Activated T-cell treated with anti-CD3 and anti-CD28 coated beads, Interleukin-2, amount 50 U/mL, for 4 hours (primary cell): ENCODE data around the gene CHRNA4. TPM values are rescaled to one million over a fixed set of nuclear protein-coding genes. Genes with fewer than 3 reads are reported as not detected.
"Not testable (repeated sequence)": the region's sequence is repeated elsewhere in the genome, so short reads cannot be mapped to it uniquely, and the experiment has no call there.

Experiments
- ATAC-seq, 2 donors: fragments of 200-7000 bp; cut with Tn5 transposase; one replicate each; pipeline ENCODE4 v1.10.0; 2021
- DNase-seq: peaks from one replicate; pipeline ENCODE4 v3.0.0-alpha.2; 2020
- H3K27me3 Mint-ChIP-seq: one replicate; pipeline ENCODE4 v1.8.0; 2021; ENCODE audit warnings: low read depth, mixed read lengths
- H3K36me3 Mint-ChIP-seq: one replicate; pipeline ENCODE4 v1.8.0; 2022; ENCODE audit warnings: mixed read lengths; ENCODE audit not compliant: insufficient read depth
- H3K4me1 Mint-ChIP-seq: one replicate; pipeline ENCODE4 v1.8.0; 2021; ENCODE audit warnings: low read depth, mixed read lengths
- H3K4me3 Mint-ChIP-seq: one replicate; pipeline ENCODE4 v1.8.0; 2021; ENCODE audit warnings: mild to moderate bottlenecking, moderate library complexity, mixed read lengths
- H3K9me3 Mint-ChIP-seq: one replicate; pipeline ENCODE4 v1.8.0; 2021; ENCODE audit warnings: mixed read lengths
- total RNA-seq, 3 donors: library from RNA; stranded (reverse); gene quantifications; one replicate each; pipeline ENCODE4 v1.2.1, GENCODE V29; 2021

CHRNA4 gene
- total RNA-seq, 3 donors from 2014 or later = not detected

DNA sequence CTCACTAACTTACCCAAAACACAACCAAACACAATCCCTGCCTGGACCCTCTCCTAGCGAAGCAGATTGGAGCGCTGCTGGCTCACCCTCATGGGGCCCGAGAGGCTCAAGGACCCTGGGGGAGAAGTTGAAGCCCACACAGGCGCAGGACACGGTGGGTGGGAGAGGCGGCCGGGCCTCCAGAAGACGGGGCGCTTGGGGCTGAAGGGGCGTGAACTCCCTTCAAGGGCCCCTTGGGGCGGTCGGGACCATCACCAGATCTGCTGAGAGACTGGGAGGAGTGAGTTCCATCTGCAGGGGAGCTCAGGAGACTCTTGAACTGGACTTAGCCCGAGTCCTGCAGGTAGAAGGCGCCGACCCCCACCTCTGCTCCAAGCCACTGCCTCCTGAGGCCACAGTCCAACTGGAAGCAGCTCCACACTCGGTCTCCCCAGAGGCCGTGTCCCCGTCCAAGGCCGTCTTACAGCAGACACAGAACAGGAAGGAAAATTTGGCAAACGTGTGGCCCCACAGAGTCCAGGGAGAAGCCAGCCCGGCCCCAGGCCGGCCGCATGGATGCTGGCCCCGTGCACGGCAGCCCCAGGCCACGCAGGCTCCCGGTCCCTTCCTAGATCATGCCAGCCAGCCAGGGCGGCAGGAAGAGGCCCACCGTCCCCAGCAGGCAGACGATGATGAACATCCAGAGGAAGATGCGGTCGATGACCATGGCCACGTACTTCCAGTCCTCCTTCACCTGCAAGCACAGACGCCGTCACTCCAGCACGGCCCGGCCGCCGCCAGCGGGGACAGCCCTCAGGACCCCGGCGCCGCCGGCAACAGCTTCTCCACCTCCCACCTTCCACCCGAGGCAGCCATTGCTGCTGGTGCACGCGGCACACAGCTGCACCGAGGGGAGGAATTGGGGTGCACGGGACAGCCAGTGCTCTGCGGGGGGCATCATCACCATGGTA lies 14.7 kb downstream of the CHRNA4 start:
- H3K4me1 Mint-ChIP-seq = no peaks in the 10 kb centered on the region
- ATAC-seq = no peak
- H3K36me3 Mint-ChIP-seq = no peaks in the 10 kb centered on the region
- peaks cover 4% of the 10 kb centered on the region for H3K9me3 Mint-ChIP-seq
- H3K4me3 Mint-ChIP-seq = no peak overlapping the region
- peaks cover 11% of the 10 kb centered on the region for H3K27me3 Mint-ChIP-seq
- no peak for DNase-seq

DNA sequence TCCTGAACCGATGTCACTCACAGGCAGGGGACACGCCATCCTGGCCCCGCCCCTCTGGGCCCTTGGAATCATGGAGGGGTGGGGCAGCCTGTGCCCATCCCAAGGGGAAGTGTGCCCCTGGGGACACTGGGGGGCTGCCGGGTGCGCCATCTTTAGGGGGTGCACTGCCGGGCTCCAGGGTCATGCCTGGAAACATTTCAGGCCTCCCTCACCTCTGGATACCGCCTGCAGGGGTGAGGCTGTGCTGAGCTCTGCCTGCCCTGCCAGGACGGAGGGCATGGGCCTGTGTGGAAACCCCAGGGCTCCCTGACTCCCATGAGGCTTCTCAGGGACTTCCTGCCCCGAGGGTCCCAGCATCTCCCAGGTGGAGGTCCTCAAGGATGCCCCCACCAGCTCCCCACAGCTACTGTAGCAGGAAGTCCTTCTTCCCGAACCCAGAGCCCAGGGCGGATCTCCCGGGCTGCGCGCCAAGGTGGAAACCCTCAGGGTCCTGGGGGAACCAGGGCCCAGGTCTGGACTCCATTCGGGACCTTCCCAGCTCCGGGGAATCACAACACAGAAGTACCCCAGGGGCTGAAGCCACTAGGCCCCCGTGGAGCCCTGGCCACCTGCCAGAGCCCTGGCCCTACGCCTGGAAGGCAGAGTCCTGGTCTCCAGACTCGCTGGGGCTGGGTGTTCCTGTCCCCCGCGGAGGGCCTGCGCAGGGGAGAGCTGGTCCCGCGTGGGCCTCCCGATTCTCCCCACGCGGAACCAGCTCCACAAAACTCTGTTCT lies 15.6 kb downstream of the CHRNA4 start:
- no peaks in the 10 kb centered on the region for H3K36me3 Mint-ChIP-seq
- ATAC-seq = no peak
- H3K4me1 Mint-ChIP-seq = no peaks in the 10 kb centered on the region
- H3K27me3 Mint-ChIP-seq = peaks cover 11% of the 10 kb centered on the region
- no peak for DNase-seq
- no peak overlapping the region for H3K4me3 Mint-ChIP-seq
- H3K9me3 Mint-ChIP-seq = peaks cover 4% of the 10 kb centered on the region

DNA sequence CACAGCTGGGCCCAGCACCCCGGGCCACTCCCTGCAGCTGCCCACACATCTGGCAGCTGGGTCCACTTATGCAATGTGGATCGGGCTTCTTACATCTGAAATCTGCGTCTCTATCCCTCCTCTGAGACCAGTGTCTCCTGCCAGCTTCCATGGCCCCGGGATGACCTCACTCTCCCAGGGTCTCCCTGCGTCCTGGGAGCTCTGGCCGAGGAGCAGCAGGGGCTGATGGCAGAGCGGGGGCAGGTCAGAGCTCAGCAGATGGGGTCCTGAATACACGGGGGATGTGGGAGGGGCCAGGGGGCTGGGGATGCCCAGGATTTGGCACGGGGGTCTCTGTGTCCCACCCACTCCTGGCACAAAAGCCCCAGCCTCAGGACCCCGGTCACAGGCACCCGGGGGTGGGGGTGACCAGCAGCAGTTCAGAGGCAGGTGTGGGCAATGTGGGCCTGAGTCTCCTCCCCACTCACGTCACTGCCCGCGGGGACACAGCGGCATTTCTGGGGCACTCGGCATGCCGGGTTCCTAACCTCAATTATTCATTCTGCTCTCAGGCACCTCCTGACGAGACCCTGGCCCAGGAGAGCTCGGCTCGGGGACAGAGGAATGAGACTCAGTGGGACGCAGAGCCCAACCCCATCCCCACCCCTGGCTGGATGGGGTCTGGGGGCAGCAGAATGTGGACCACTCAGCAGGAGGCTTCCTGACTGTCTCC lies 16.4 kb downstream of the CHRNA4 start:
- Mint-ChIP-seq H3K27me3 (peaks cover 11% of the 10 kb centered on the region), H3K4me3 (no peak overlapping the region), H3K36me3 (no peaks in the 10 kb centered on the region), H3K4me1 (no peaks in the 10 kb centered on the region), H3K9me3 (no peaks in the 10 kb centered on the region)
- no peak for ATAC-seq
- no peak for DNase-seq

GRCh38 chr20:63343460-63344445 lies 17.4 kb downstream of the CHRNA4 start:
- H3K36me3 Mint-ChIP-seq = no peaks in the 10 kb centered on the region
- no peak for DNase-seq
- no peaks in the 10 kb centered on the region for H3K4me1 Mint-ChIP-seq
- H3K4me3 Mint-ChIP-seq = no peak overlapping the region
- no peak for ATAC-seq
- H3K27me3 Mint-ChIP-seq = peaks cover 11% of the 10 kb centered on the region
- H3K9me3 Mint-ChIP-seq = peaks cover 3% of the 10 kb centered on the region

DNA sequence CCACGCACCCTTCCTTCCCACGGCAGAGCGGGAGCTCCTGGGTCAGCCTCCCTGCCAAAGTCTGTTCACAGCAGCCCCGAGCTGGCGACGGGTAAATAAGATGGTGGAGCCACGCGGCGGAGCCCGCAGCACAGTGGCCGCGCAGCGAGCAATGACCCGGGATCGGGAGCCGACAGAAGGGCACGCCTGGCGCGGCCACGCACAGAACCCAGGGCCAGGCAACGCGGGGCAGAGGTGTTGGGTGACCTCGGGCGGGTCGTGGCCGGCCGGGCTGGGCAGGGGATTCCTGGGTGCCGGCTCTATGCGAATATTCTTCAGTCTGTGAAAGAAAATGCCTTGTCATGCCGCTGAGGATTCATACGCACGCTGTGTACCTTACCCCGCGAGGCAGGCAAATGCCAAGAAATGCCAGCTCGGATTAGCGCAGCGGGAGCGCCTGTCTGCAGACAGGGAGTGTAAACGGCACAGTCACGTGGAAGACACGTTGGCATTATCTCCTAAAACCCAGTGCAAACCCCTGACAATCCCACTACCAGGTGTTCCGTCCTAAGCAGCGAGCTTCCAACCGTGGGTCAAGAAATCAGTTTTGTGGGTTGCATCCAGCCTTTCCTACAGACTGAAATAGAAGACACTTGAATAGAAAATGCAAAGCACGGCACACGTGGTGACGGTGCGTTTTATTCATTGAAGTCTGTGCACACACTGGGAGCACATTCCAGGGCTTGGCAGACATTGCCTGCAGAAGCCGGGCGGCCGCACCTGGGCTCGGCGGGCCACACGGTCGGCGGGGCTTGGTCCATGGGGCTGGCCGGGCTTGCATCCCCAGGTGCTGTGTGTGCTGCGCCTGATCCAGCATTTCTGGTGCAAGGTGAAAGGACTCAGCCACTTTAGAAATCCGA lies 18.3 kb downstream of the CHRNA4 start:
- peaks cover 3% of the 10 kb centered on the region for H3K9me3 Mint-ChIP-seq
- ATAC-seq = no peak
- no peak overlapping the region for H3K4me3 Mint-ChIP-seq
- no peaks in the 10 kb centered on the region for H3K36me3 Mint-ChIP-seq
- H3K27me3 Mint-ChIP-seq = peaks cover 15% of the 10 kb centered on the region
- no peaks in the 10 kb centered on the region for H3K4me1 Mint-ChIP-seq
- no peak for DNase-seq

- not testable (repeated sequence) for H3K4me3 Mint-ChIP-seq, H3K4me1 Mint-ChIP-seq, H3K36me3 Mint-ChIP-seq, ATAC-seq, DNase-seq, H3K9me3 Mint-ChIP-seq
- H3K27me3 Mint-ChIP-seq = peaks cover 31% of the 10 kb centered on the region
Observed at GRCh38 chr20:63340158-63340688, 20.9 kb downstream of the CHRNA4 start.

DNA sequence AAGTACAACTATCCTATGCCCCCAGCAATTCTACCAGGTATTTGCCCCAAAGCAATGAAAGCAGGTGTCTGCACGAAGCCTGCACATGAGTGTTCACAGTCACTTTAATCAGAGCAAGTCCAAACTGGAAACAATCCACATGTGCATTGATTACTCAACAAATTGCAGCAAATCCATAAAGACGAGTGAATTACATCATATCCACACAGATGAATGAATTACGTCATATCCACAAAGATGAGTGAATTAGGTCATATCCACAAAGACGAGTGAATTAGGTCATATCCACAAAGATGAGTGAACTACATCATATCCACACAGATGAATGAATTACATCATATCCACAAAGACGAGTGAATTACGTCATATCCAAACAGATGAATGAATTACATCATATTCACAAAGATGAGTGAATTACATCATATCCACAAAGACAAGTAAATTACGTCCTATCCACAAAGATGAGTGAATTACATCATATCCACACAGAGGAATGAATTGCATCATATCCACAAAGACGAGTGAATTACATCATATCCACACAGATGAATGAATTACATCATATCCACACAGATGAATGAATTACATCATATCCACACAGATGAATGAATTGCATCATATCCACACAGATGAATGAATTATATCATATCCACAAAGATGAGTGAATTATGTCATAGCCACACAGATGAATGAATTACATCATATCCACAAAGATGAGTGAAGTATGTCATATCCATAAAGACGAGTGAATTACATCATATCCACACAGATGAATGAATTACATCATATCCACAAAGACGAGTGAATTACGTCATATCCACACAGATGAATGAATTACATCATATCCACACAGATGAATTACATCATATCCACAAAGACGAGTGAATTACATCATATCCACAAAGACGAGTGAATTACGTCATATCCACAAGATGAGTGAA lies 21.7 kb downstream of the CHRNA4 start:
- not testable (repeated sequence) for H3K4me1 Mint-ChIP-seq, ATAC-seq, H3K9me3 Mint-ChIP-seq, H3K4me3 Mint-ChIP-seq, DNase-seq, H3K36me3 Mint-ChIP-seq
- peaks cover 31% of the 10 kb centered on the region for H3K27me3 Mint-ChIP-seq

- H3K4me3 Mint-ChIP-seq = no peak overlapping the region
- ATAC-seq (no peak), DNase-seq (no peak)
- peaks cover 3% of the 10 kb centered on the region for H3K9me3 Mint-ChIP-seq
- no peaks in the 10 kb centered on the region for H3K4me1 Mint-ChIP-seq
- H3K27me3 Mint-ChIP-seq = peaks cover 29% of the 10 kb centered on the region
- no peaks in the 10 kb centered on the region for H3K36me3 Mint-ChIP-seq
Observed at GRCh38 chr20:63337786-63338420, 23.2 kb downstream of the CHRNA4 start.

- Mint-ChIP-seq H3K4me3 (no peak overlapping the region), H3K36me3 (no peaks in the 10 kb centered on the region), H3K4me1 (no peaks in the 10 kb centered on the region), H3K9me3 (peaks cover 10% of the 10 kb centered on the region), H3K27me3 (peaks cover 23% of the 10 kb centered on the region)
- no peak for DNase-seq
- ATAC-seq = no peak
Observed at GRCh38 chr20:63336232-63336752, 24.9 kb downstream of the CHRNA4 start.

DNA sequence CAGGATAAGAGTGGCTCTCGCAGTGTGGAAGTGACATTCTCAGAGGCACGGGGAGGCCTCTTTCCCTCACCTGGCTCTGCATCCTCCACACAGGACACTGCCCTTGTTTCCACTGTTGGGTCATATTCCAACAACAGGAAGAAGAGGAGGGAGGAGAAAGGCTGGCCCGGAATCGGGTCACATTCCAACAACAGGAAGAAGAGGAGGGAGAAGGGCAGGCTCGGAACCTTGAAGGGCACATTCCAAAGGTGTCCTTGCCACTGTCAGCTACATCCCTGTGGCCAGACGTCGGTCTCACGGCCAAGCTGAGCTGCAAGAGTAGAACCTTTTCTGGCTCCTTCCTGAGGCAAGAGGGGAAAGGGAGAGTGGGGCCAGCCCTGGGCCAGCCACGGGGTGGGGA lies 25.4 kb downstream of the CHRNA4 start:
- Mint-ChIP-seq H3K4me1 (no peaks in the 10 kb centered on the region), H3K4me3 (no peak overlapping the region), H3K36me3 (no peaks in the 10 kb centered on the region), H3K9me3 (peaks cover 10% of the 10 kb centered on the region), H3K27me3 (peaks cover 23% of the 10 kb centered on the region)
- no peak for DNase-seq
- ATAC-seq = no peak

DNA sequence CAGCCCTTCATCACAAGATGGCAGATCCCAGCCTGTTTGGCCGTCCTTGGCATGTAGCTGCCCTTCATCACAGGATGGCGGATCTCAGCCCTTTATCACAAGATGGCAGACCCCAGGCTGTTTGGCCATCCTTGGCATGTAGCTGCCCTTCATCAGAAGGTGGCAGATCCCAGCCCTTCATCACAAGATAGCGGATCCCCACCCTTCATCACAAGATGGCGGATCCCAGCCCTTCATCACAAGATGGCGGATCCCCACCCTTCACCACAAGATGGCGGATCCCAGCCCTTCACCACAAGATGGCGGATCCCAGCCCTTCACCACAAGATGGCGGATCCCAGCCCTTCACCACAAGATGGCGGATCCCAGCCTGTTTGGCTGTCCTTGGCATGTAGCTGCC lies 26.1 kb downstream of the CHRNA4 start:
- DNase-seq, H3K4me3 Mint-ChIP-seq, H3K4me1 Mint-ChIP-seq, H3K36me3 Mint-ChIP-seq, ATAC-seq: not testable (repeated sequence)
- H3K27me3 Mint-ChIP-seq = peaks cover 23% of the 10 kb centered on the region
- peaks cover 10% of the 10 kb centered on the region for H3K9me3 Mint-ChIP-seq
